Smooth muscle cell (in vitro differentiated cells): ENCODE data around the gene ROBO1. TPM values are rescaled to one million over a fixed set of nuclear protein-coding genes. Genes with fewer than 3 reads are reported as not detected.
A peak's percentile ranks its signal among the peaks of the same experiment; 100 is the strongest.

ENCODE experiments used
- DNase-seq: peaks from one replicate; lab custom pipeline; 2025; ENCODE audit not compliant: unreplicated experiment; lab: John Stamatoyannopoulos, UW
- H2AFZ ChIP-seq: fragments of 200-600 bp; sonication (generic); 2 replicates; pipeline ENCODE4 v1.6.0; 2016; ENCODE audit warnings: antibody characterized with exemption, low read depth, mild to moderate bottlenecking
- H3F3A ChIP-seq: fragments of 200-600 bp; sonication (generic); 2 replicates; pipeline ENCODE4 v1.6.0; 2017; ENCODE audit warnings: antibody characterized with exemption, low read depth
- H3K27ac ChIP-seq: fragments of 200-600 bp; sonication (generic); 2 replicates; pipeline ENCODE4 v1.5.1; 2016; ENCODE audit warnings: low read depth, mild to moderate bottlenecking
- H3K27me3 ChIP-seq: fragments of 200-600 bp; sonication (generic); 2 replicates; pipeline ENCODE4 v1.6.1; 2016; ENCODE audit warnings: low read depth, mild to moderate bottlenecking
- H3K36me3 ChIP-seq: fragments of 200-600 bp; sonication (generic); 2 replicates; pipeline ENCODE4 v1.5.1; 2016; ENCODE audit warnings: low read depth
- H3K4me1 ChIP-seq: fragments of 200-600 bp; sonication (generic); 2 replicates; pipeline ENCODE4 v1.5.1; 2016; ENCODE audit warnings: low read depth
- H3K4me2 ChIP-seq: fragments of 200-600 bp; sonication (generic); 2 replicates; pipeline ENCODE4 v1.6.0; 2016; ENCODE audit warnings: mild to moderate bottlenecking
- H3K4me3 ChIP-seq: fragments of 200-600 bp; sonication (generic); 2 replicates; pipeline ENCODE4 v1.5.1; 2016; ENCODE audit warnings: mild to moderate bottlenecking
- H3K79me2 ChIP-seq: fragments of 200-600 bp; sonication (generic); 2 replicates; pipeline ENCODE4 v1.6.0; 2016; ENCODE audit warnings: low read depth, mild to moderate bottlenecking
- H3K9ac ChIP-seq: fragments of 200-600 bp; sonication (generic); 2 replicates; pipeline ENCODE4 v1.6.0; 2016; ENCODE audit warnings: low read depth
- H3K9me3 ChIP-seq: fragments of 200-600 bp; sonication (generic); replicated peaks from 2 replicates; pipeline ENCODE4 v1.5.1; 2016; ENCODE audit warnings: low read depth
- H4K20me1 ChIP-seq: fragments of 200-600 bp; sonication (generic); 2 replicates; pipeline ENCODE4 v1.6.0; 2016; ENCODE audit warnings: low read depth
- WGBS: methylation state at CpG from one replicate; pipeline ENCODE4 v1.1.7; 2016; ENCODE audit warnings: low lambda C conversion rate; 5-methylcytosine and 5-hydroxymethylcytosine counted together
- polyA plus RNA-seq: library from polyadenylated mRNA; unstranded; fragments of >200 nt; fragmentation: Nextera tagmentation; extraction: Ambion mirVana; gene quantifications from 2 replicates; pipeline ENCODE4 v1.2.1, GENCODE V29; 2016
- total RNA-seq: library from RNA; depleted of rRNA; stranded (reverse); fragments of >200 nt; gene quantifications from 2 replicates; pipeline ENCODE4 v1.2.3, GENCODE V29; 2014
- TF ChIP-seq, protein P1 (sequence below): fragments of 200-600 bp; sonication (generic); IDR thresholded peaks from 2 replicates; pipeline ENCODE4 v1.5.1; 2017; ENCODE audit warnings: borderline replicate concordance, mild to moderate bottlenecking, antibody characterized with exemption; ENCODE audit not compliant: insufficient read depth, poor library complexity, severe bottlenecking

The ROBO1 gene
- total and polyA plus RNA-seq, 2 experiments from 2014 or later = 30.5 to 79.5 TPM

DNA sequence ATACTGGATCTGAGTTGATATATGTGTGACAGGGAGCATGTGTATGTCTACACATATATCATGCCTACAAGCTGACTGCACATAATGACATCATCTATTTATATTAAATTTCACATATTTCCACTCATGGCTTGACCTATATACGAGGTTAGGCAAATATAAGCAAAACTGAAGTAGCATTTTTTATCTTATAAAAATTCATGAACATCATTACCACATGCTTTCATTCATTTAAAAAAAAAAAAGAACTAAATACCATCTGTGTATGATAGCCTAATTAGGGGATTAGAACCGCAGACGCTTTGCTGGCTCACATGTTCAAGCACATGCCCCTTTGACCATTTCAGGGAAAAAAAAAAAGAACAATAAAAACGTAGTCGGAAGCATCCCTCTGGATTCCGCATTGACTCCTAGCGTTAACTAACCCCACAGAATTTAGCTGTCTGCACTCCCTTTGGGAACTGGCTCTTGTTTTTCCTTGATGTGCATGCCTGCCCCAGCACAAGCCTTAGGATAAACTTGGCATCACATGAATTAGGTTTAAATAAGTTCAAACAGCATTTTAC, 888.4 kb downstream of the ROBO1 start:
- H3K9me3 ChIP-seq = no peaks in the 10 kb centered on the region
- no peaks in the 10 kb centered on the region for H3F3A ChIP-seq
- H3K4me2 ChIP-seq = peak overlapping the region; percentile 37
- H3K79me2 ChIP-seq = peaks cover 57% of the 10 kb centered on the region
- TF ChIP-seq, protein P1, sequence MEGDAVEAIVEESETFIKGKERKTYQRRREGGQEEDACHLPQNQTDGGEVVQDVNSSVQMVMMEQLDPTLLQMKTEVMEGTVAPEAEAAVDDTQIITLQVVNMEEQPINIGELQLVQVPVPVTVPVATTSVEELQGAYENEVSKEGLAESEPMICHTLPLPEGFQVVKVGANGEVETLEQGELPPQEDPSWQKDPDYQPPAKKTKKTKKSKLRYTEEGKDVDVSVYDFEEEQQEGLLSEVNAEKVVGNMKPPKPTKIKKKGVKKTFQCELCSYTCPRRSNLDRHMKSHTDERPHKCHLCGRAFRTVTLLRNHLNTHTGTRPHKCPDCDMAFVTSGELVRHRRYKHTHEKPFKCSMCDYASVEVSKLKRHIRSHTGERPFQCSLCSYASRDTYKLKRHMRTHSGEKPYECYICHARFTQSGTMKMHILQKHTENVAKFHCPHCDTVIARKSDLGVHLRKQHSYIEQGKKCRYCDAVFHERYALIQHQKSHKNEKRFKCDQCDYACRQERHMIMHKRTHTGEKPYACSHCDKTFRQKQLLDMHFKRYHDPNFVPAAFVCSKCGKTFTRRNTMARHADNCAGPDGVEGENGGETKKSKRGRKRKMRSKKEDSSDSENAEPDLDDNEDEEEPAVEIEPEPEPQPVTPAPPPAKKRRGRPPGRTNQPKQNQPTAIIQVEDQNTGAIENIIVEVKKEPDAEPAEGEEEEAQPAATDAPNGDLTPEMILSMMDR = no peak
- no peaks in the 10 kb centered on the region for H3K36me3 ChIP-seq
- WGBS = 47% methylated on average over 7 of the region's 7 CpGs
- peaks cover 25% of the 10 kb centered on the region for H4K20me1 ChIP-seq
- H3K4me3 ChIP-seq = no peak overlapping the region
- no peak overlapping the region for H2AFZ ChIP-seq
- H3K27me3 ChIP-seq = no peaks in the 10 kb centered on the region
- peaks cover 24% of the 10 kb centered on the region for H3K4me1 ChIP-seq
- no peak overlapping the region for H3K9ac ChIP-seq
- no peak for DNase-seq
- no peak overlapping the region for H3K27ac ChIP-seq

DNA sequence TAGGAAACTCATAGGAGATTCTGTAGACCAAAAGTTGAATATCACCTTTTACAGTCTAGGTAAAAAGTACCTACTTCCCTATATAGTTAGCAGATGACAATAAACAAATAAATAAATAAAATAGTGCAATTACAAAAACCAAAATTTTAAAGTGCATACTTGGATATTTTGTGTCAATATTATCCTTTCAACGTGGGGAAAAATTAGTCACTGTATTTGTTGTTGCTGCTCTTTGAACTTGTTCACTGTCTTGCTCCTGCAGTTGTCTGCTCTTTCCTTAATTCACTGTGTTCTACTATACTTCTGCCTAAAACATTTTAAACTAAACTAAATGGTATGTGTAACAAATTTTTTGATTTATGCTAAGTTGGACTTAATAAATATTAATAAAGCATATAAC, 889.0 kb downstream of the ROBO1 start:
- TF ChIP-seq, protein P1 = no peak
- Histone ChIP-seq H3K27ac (no peak overlapping the region), H3F3A (no peaks in the 10 kb centered on the region), H3K9me3 (no peaks in the 10 kb centered on the region), H3K4me3 (no peak overlapping the region), H3K36me3 (no peaks in the 10 kb centered on the region), H3K4me2 (peak overlapping the region; percentile 37), H3K27me3 (no peaks in the 10 kb centered on the region), H4K20me1 (peaks cover 19% of the 10 kb centered on the region), H3K79me2 (peaks cover 61% of the 10 kb centered on the region), H3K9ac (no peak overlapping the region), H3K4me1 (peaks cover 24% of the 10 kb centered on the region), H2AFZ (no peak overlapping the region)
- 56% methylated on average over 1 of the region's 1 CpG for WGBS
- no peak for DNase-seq

DNA sequence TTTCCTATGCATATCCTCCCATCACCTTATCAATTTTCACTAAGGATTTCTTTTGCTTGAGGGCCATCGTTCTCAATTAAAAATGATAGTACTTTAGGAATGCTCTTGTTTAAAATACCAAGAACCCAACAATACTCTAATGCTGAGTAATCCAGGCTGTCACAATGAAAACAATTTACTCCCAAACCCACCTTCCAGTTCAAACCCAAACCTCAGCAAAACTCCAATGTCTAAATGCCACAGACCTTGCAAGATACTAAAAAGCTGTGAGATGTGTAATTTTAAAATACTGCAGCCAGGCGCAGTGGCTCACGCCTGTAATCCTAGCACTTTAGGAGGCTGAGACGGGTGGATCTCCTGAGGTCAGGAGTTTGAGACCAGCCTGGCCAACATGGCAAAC, 889.8 kb downstream of the ROBO1 start:
- no peaks in the 10 kb centered on the region for H3F3A ChIP-seq
- H3K4me2 ChIP-seq = no peak overlapping the region
- H3K4me3 ChIP-seq = no peak overlapping the region
- no peak overlapping the region for H2AFZ ChIP-seq
- TF ChIP-seq, protein P1 = no peak
- H3K27ac ChIP-seq = no peak overlapping the region
- DNase-seq = no peak
- peaks cover 17% of the 10 kb centered on the region for H4K20me1 ChIP-seq
- H3K9ac ChIP-seq = no peak overlapping the region
- H3K36me3 ChIP-seq = no peaks in the 10 kb centered on the region
- 62% methylated on average over 4 of the region's 4 CpGs for WGBS
- H3K9me3 ChIP-seq = no peaks in the 10 kb centered on the region
- H3K27me3 ChIP-seq = no peaks in the 10 kb centered on the region
- peaks cover 57% of the 10 kb centered on the region for H3K79me2 ChIP-seq
- H3K4me1 ChIP-seq = peaks cover 27% of the 10 kb centered on the region

DNA sequence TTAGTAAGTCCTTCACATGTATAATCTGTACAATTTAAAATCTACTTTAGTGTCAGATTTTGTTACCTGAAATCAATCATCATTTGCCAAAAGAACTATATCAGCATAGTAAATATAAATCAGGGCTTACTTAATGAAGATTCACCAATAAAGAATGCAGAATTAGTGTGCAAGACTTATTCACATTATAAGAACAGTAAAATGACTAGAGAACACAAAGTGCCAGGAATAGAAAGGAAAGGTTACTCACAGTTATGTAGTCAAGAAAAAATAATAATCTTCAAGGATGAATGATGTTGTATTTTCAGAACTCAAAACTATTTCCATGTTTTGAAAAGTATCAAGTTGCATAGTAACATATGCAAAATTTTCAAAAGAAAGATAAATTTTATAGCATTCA, 891.9 kb downstream of the ROBO1 start:
- Histone ChIP-seq H3K9me3 (no peaks in the 10 kb centered on the region), H3K9ac (no peak overlapping the region), H3K27ac (no peak overlapping the region), H3K4me1 (peaks cover 42% of the 10 kb centered on the region), H2AFZ (no peak overlapping the region), H3K27me3 (no peaks in the 10 kb centered on the region), H3K36me3 (no peaks in the 10 kb centered on the region), H3F3A (peaks cover 4% of the 10 kb centered on the region), H3K4me3 (no peak overlapping the region), H4K20me1 (peaks cover 17% of the 10 kb centered on the region), H3K79me2 (peaks cover 51% of the 10 kb centered on the region), H3K4me2 (no peak overlapping the region)
- no peak for DNase-seq
- TF ChIP-seq, protein P1 = no peak
